ENCODE results near the gene TPCN1. TPM values are rescaled to one million over a fixed set of nuclear protein-coding genes. Genes with fewer than 3 reads are reported as not detected.
A peak's percentile ranks its signal among the peaks of the same experiment; 100 is the strongest.

Gene TPCN1
- total and polyA plus RNA-seq, 8 donors: 39.4 to 83.4 (median 63.5) TPM

GRCh38 chr12:113325916-113326315, 104.7 kb downstream of the TPCN1 start:
- H3K36me3 ChIP-seq: peaks cover 0 to 5% (median 0%) of the 10 kb centered on the region in 3 donors
- no peaks in the 10 kb centered on the region for H3K27me3 ChIP-seq
- intact Hi-C loops (cut with DNase I): no loop called here
- H3K27ac ChIP-seq: no peak overlapping the region
- 22 to 28% methylated on average over 3 of the region's 3 CpGs for WGBS, 2 donors
- TF ChIP-seq CTCF (IDR thresholded peaks at IDR 0.05): no peak
- FAIRE-seq (no peak), DNase-seq (peak in 2 of 6 donors; percentile 42 to 49), ATAC-seq (peak in 3 of 4 donors; percentile 49 to 62 (median 52))
- no peak overlapping the region for H3K4me3 ChIP-seq
- no peaks in the 10 kb centered on the region for H3K9me3 ChIP-seq
- H3K4me1 ChIP-seq: peaks cover 0 to 3% (median 0%) of the 10 kb centered on the region in 3 donors

GRCh38 chr12:113326775-113327395, 105.6 kb downstream of the TPCN1 start:
- FAIRE-seq (no peak), ATAC-seq (peak in 1 of 4 donors; percentile 12), DNase-seq (no peak)
- no peaks in the 10 kb centered on the region for H3K27me3 ChIP-seq
- H3K4me1 ChIP-seq: peaks cover 0 to 3% (median 0%) of the 10 kb centered on the region in 3 donors
- H3K4me3 ChIP-seq: no peak overlapping the region
- no peaks in the 10 kb centered on the region for H3K9me3 ChIP-seq
- peaks cover 0 to 7% (median 0%) of the 10 kb centered on the region in 3 donors for H3K36me3 ChIP-seq
- intact Hi-C loops (cut with DNase I): no loop called here
- no peak overlapping the region for H3K27ac ChIP-seq
- TF ChIP-seq CTCF (IDR thresholded peaks at IDR 0.05): no peak
- 83 to 88% methylated on average over 4 of the region's 4 CpGs for WGBS, 2 donors

- Histone ChIP-seq H3K9me3 (no peaks in the 10 kb centered on the region), H3K36me3 (peaks cover 0 to 7% (median 0%) of the 10 kb centered on the region in 3 donors), H3K27ac (no peak overlapping the region), H3K4me3 (no peak overlapping the region), H3K4me1 (peaks cover 0 to 12% (median 0%) of the 10 kb centered on the region in 3 donors), H3K27me3 (no peaks in the 10 kb centered on the region)
- TF ChIP-seq CTCF (IDR thresholded peaks at IDR 0.05): no peak
- ATAC-seq (no peak), FAIRE-seq (no peak), DNase-seq (peak in 1 of 6 donors; percentile 8)
- intact Hi-C loops (cut with DNase I): no loop called here
- WGBS, 2 donors: 74 to 82% methylated on average over 5 of the region's 5 CpGs
Observed at GRCh38 chr12:113328368-113328889, 107.2 kb downstream of the TPCN1 start.

GRCh38 chr12:113329022-113329790, 107.9 kb downstream of the TPCN1 start:
- peaks cover 0 to 7% (median 0%) of the 10 kb centered on the region in 3 donors for H3K36me3 ChIP-seq
- no peak overlapping the region for H3K4me3 ChIP-seq
- H3K9me3 ChIP-seq: no peaks in the 10 kb centered on the region
- TF ChIP-seq CTCF (IDR thresholded peaks at IDR 0.05): no peak
- intact Hi-C loops (cut with DNase I): no loop called here
- no peak overlapping the region for H3K27ac ChIP-seq
- no peak for ATAC-seq
- peak in 1 of 6 donors; percentile 4 for DNase-seq
- no peak for FAIRE-seq
- no peaks in the 10 kb centered on the region for H3K27me3 ChIP-seq
- 91 to 92% methylated on average over 9 of the region's 9 CpGs for WGBS, 2 donors
- H3K4me1 ChIP-seq: peaks cover 0 to 12% (median 0%) of the 10 kb centered on the region in 3 donors

Data from pancreas (tissue), 10 donors.